Measurements from ENCODE around the gene EXOC3.
"Not testable (repeated sequence)": the region's sequence is repeated elsewhere in the genome, so short reads cannot be mapped to it uniquely, and the experiment has no call there.

Gene EXOC3

GRCh38 chr5:442335-443238 is at the start of gene EXOC3:
Gene EXOC3, plus strand, starts transcription at chr5:443176. Its CDS starts 3,030 bp downstream, at chr5:446206.
- peak; percentile 97 for DNase-seq (ENCODE audit: low spot score)

GRCh38 chr5:393846-394275 is 49.1 kb upstream of the EXOC3 start:
- peak; percentile 10 for DNase-seq (ENCODE audit: low spot score)

More at GRCh38 chr5:442335-443238, at the start of gene EXOC3:
- TF ChIP-seq, protein P1, sequence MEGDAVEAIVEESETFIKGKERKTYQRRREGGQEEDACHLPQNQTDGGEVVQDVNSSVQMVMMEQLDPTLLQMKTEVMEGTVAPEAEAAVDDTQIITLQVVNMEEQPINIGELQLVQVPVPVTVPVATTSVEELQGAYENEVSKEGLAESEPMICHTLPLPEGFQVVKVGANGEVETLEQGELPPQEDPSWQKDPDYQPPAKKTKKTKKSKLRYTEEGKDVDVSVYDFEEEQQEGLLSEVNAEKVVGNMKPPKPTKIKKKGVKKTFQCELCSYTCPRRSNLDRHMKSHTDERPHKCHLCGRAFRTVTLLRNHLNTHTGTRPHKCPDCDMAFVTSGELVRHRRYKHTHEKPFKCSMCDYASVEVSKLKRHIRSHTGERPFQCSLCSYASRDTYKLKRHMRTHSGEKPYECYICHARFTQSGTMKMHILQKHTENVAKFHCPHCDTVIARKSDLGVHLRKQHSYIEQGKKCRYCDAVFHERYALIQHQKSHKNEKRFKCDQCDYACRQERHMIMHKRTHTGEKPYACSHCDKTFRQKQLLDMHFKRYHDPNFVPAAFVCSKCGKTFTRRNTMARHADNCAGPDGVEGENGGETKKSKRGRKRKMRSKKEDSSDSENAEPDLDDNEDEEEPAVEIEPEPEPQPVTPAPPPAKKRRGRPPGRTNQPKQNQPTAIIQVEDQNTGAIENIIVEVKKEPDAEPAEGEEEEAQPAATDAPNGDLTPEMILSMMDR (IDR thresholded peaks at IDR 0.05; ENCODE audit: extremely low read depth, missing control alignments), result no peak

GRCh38 chr5:394671-395155 is 48.3 kb upstream of the EXOC3 start:
- TF ChIP-seq, protein P1 (IDR thresholded peaks at IDR 0.05; ENCODE audit: extremely low read depth, missing control alignments), result no peak
- DNase-seq (ENCODE audit: low spot score), result no peak

More at GRCh38 chr5:393846-394275, 49.1 kb upstream of the EXOC3 start:
- TF ChIP-seq, protein P1 (IDR thresholded peaks at IDR 0.05; ENCODE audit: extremely low read depth, missing control alignments), result no peak

- TF ChIP-seq, protein P1 (IDR thresholded peaks at IDR 0.05; ENCODE audit: extremely low read depth, missing control alignments), result no peak
- DNase-seq (ENCODE audit: low spot score), result no peak
Observed at GRCh38 chr5:395156-395920, 47.6 kb upstream of the EXOC3 start.

DNA sequence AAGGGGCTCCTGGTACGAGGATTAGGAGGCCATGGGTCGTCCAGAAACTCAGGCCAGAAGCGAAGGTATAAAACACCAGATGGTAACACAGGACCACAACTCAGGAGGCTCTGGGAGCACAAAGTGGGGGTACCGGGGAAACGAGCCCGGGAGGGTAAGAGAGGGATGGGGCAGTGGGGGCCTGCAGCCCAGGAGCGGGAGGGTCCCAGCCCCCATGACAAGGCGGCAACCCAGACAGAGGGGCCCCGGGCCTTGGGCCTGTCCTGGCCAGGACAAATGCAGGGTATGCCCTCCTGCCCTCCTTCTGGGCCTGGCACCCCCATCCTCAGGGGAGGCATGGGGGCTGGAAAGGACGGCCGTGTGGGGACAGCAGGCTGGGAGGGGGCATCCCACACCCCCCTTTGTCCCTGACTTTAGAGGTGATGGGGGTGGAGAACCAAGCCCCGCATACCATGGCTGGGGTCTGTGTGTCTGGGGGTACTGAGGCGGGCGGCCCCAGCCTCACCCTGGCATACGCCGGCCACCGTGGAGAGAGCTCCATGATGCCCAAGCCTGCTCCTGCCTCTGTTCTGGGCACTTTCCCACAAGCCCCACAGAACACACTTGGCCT is 47.0 kb upstream of the EXOC3 start:
- TF ChIP-seq, protein P1 (IDR thresholded peaks at IDR 0.05; ENCODE audit: extremely low read depth, missing control alignments), result no peak

GRCh38 chr5:396531-396961 is 46.4 kb upstream of the EXOC3 start:
- DNase-seq (ENCODE audit: low spot score), result no peak
- TF ChIP-seq, protein P1 (IDR thresholded peaks at IDR 0.05; ENCODE audit: extremely low read depth, missing control alignments), result no peak

More for the DNA sequence above, 47.0 kb upstream of the EXOC3 start:
- DNase-seq (ENCODE audit: low spot score), result peak; percentile 6

DNA sequence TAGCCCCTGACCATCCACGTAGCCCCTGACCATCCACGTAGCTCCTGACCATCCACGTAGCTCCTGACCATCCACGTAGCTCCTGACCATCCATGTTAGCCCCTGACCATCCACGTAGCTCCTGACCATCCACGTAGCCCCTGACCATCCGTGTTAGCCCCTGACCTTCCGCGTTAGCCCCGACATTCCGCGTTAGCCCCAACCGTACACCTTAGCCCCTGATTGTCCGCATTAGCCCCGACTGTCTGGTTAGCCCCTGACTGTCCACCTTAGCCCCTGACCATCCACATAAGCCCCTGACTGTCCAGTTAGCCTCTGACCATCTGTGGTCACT is 44.9 kb upstream of the EXOC3 start:
- not testable (repeated sequence) for DNase-seq (ENCODE audit: low spot score)
